Hepatocyte (in vitro differentiated cells): ENCODE data around the gene TUBGCP3. TPM values are rescaled to one million over a fixed set of nuclear protein-coding genes. Genes with fewer than 3 reads are reported as not detected.

Experiments used
- DNase-seq: peaks from one replicate; pipeline ENCODE4 v3.0.0-alpha.2; 2016; ENCODE audit warnings: low spot score
- H2AFZ ChIP-seq: fragments of 200-600 bp; sonication (generic); 2 replicates; pipeline ENCODE4 v1.6.0; 2016; ENCODE audit warnings: antibody characterized with exemption, mild to moderate bottlenecking
- H3K27ac ChIP-seq: fragments of 200-600 bp; sonication (generic); 2 replicates; pipeline ENCODE4 v1.5.1; 2016; ENCODE audit warnings: mild to moderate bottlenecking
- H3K27me3 ChIP-seq: fragments of 200-600 bp; sonication (generic); 2 replicates; pipeline ENCODE4 v1.6.1; 2016
- H3K36me3 ChIP-seq: fragments of 200-600 bp; sonication (generic); replicated peaks from 2 replicates; pipeline ENCODE4 v1.5.1; 2016; ENCODE audit warnings: low read depth; ENCODE audit not compliant: insufficient read depth
- H3K4me1 ChIP-seq: fragments of 200-600 bp; sonication (generic); 2 replicates; pipeline ENCODE4 v1.5.1; 2016; ENCODE audit warnings: mild to moderate bottlenecking, moderate library complexity; ENCODE audit not compliant: insufficient read depth
- H3K4me2 ChIP-seq: fragments of 200-600 bp; sonication (generic); 2 replicates; pipeline ENCODE4 v1.6.0; 2016
- H3K4me3 ChIP-seq: fragments of 200-600 bp; sonication (generic); 2 replicates; pipeline ENCODE4 v1.5.1; 2016; ENCODE audit warnings: mild to moderate bottlenecking
- H3K79me2 ChIP-seq: fragments of 200-600 bp; sonication (generic); 2 replicates; pipeline ENCODE4 v1.6.0; 2017; ENCODE audit warnings: mild to moderate bottlenecking
- H3K9me2 ChIP-seq: fragments of 200-600 bp; sonication (generic); replicated peaks from 2 replicates; pipeline ENCODE4 v1.6.0; 2017; ENCODE audit warnings: mild to moderate bottlenecking; ENCODE audit not compliant: insufficient read depth
- H3K9me3 ChIP-seq: fragments of 200-600 bp; sonication (generic); 2 replicates; pipeline ENCODE4 v1.5.1; 2016; ENCODE audit warnings: low read depth, mild to moderate bottlenecking
- H4K20me1 ChIP-seq: fragments of 200-600 bp; sonication (generic); 2 replicates; pipeline ENCODE4 v1.6.0; 2016; ENCODE audit warnings: mild to moderate bottlenecking; ENCODE audit not compliant: insufficient read depth, poor library complexity, severe bottlenecking
- CTCF ChIP-seq: fragments of 200-600 bp; sonication (generic); IDR thresholded peaks from 2 replicates; pipeline ENCODE4 v1.5.1; 2016; ENCODE audit warnings: antibody characterized with exemption, mild to moderate bottlenecking; ENCODE audit not compliant: poor library complexity
- EZH2 ChIP-seq: fragments of 200-600 bp; sonication (generic); IDR thresholded peaks from 2 replicates; pipeline ENCODE4 v1.6.1; 2016; ENCODE audit warnings: antibody characterized with exemption, mild to moderate bottlenecking, borderline replicate concordance
- EZH2phosphoT487 ChIP-seq: fragments of 200-600 bp; sonication (generic); IDR thresholded peaks from one replicate; pipeline ENCODE4 v1.6.1; 2018; ENCODE audit warnings: antibody characterized with exemption, mild to moderate bottlenecking, low read depth, moderate library complexity; ENCODE audit not compliant: unreplicated experiment, severe bottlenecking
- WGBS: methylation state at CpG from one replicate; pipeline ENCODE4 v1.1.6; 2016; ENCODE audit warnings: low lambda C conversion rate; ENCODE audit errors: missing lambda C conversion rate; 5-methylcytosine and 5-hydroxymethylcytosine counted together
- polyA plus RNA-seq: library from polyadenylated mRNA; unstranded; fragments of >200 nt; fragmentation: Nextera tagmentation; extraction: Ambion mirVana; gene quantifications from 2 replicates; pipeline ENCODE4 v1.2.1, GENCODE V29; 2016
- total RNA-seq: library from RNA; depleted of rRNA; stranded (reverse); fragments of >200 nt; gene quantifications from 2 replicates; pipeline ENCODE4 v1.2.3, GENCODE V29; 2014

The TUBGCP3 gene
- total and polyA plus RNA-seq, 2 experiments from 2014 or later = 9.7 to 11.1 TPM

- peaks cover 4% of the 10 kb centered on the region for H3K27me3 ChIP-seq
- H3K4me3 ChIP-seq = no peak overlapping the region
- H3K79me2 ChIP-seq = no peaks in the 10 kb centered on the region
- no peak overlapping the region for H2AFZ ChIP-seq
- TF ChIP-seq CTCF (no peak), EZH2 (no peak), EZH2phosphoT487 (no peak)
- H3K27ac ChIP-seq = no peak overlapping the region
- H3K36me3 ChIP-seq = no peaks in the 10 kb centered on the region
- no peaks in the 10 kb centered on the region for H3K4me1 ChIP-seq
- WGBS = 81% methylated on average over 17 of the region's 19 CpGs
- no peaks in the 10 kb centered on the region for H4K20me1 ChIP-seq
- H3K4me2 ChIP-seq = no peak overlapping the region
- H3K9me2 ChIP-seq = no peaks in the 10 kb centered on the region
- no peak for DNase-seq
- no peaks in the 10 kb centered on the region for H3K9me3 ChIP-seq
Observed at GRCh38 chr13:112624602-112625430, 36.9 kb upstream of the TUBGCP3 start.

- no peaks in the 10 kb centered on the region for H3K9me3 ChIP-seq
- H3K9me2 ChIP-seq = no peaks in the 10 kb centered on the region
- no peak overlapping the region for H2AFZ ChIP-seq
- H3K79me2 ChIP-seq = no peaks in the 10 kb centered on the region
- 88% methylated on average over 15 of the region's 16 CpGs for WGBS
- TF ChIP-seq CTCF (no peak), EZH2 (no peak), EZH2phosphoT487 (no peak)
- no peak overlapping the region for H3K4me2 ChIP-seq
- H3K27ac ChIP-seq = no peak overlapping the region
- no peak overlapping the region for H3K4me3 ChIP-seq
- H3K36me3 ChIP-seq = no peaks in the 10 kb centered on the region
- DNase-seq = no peak
- H3K27me3 ChIP-seq = peaks cover 4% of the 10 kb centered on the region
- H3K4me1 ChIP-seq = no peaks in the 10 kb centered on the region
- H4K20me1 ChIP-seq = no peaks in the 10 kb centered on the region
Observed at GRCh38 chr13:112624040-112624439, 36.1 kb upstream of the TUBGCP3 start.

GRCh38 chr13:112623051-112623711 lies 35.2 kb upstream of the TUBGCP3 start:
- H3K4me3 ChIP-seq = no peak overlapping the region
- no peaks in the 10 kb centered on the region for H3K9me2 ChIP-seq
- 91% methylated on average over 17 of the region's 17 CpGs for WGBS
- H2AFZ ChIP-seq = no peak overlapping the region
- H3K9me3 ChIP-seq = no peaks in the 10 kb centered on the region
- no peak for DNase-seq
- no peak overlapping the region for H3K4me2 ChIP-seq
- H3K36me3 ChIP-seq = no peaks in the 10 kb centered on the region
- H3K4me1 ChIP-seq = no peaks in the 10 kb centered on the region
- TF ChIP-seq CTCF = no peak
- TF ChIP-seq EZH2 = no peak
- no peak for TF ChIP-seq EZH2phosphoT487
- peaks cover 4% of the 10 kb centered on the region for H3K27me3 ChIP-seq
- H3K27ac ChIP-seq = no peak overlapping the region
- no peaks in the 10 kb centered on the region for H3K79me2 ChIP-seq
- no peaks in the 10 kb centered on the region for H4K20me1 ChIP-seq
